Left cardiac atrium (tissue), 4 donors: Measurements from ENCODE around the gene ELOA. TPM values are rescaled to one million over a fixed set of nuclear protein-coding genes. Genes with fewer than 3 reads are reported as not detected.

Experiments
- ATAC-seq, 2 donors: fragments of 200-7000 bp; cut with Tn5 transposase; one replicate each; pipeline ENCODE4 v1.9.1; 2020; ENCODE audit warnings: mild to moderate bottlenecking in 2 of 2, moderate library complexity in 2 of 2
- DNase-seq: peaks from one replicate; pipeline ENCODE4 v3.0.0-alpha.2; 2020
- intact Hi-C, 2 donors: fragments of 100-400 bp; cut with DNase I; formaldehyde crosslinking; loops; one replicate each; pipeline versions ENCODE4 v1.14.1 to v1.15.1; 2022 to 2023
- total RNA-seq, 2 donors: library from RNA; stranded (reverse); fragmentation: NEBNext Ultra II Directional; extraction: Animal tissue kit (Norgen Biotek cat#: 25700); gene quantifications; one replicate each; pipeline ENCODE4 v1.2.1, GENCODE V29; 2021
- donor health status: DM: no; HTN: yes; CAD: no.
- donor health status: DM: no; HTN: yes; CAD: no; lungs with severe emphysema.
- donor health status: DM: yes; HTN: yes; CAD: no.
- donor health status: Dilated cardiomyopathy.

ELOA gene
- total RNA-seq, 2 donors from 2014 or later, result 30.0 to 30.2 TPM

DNA sequence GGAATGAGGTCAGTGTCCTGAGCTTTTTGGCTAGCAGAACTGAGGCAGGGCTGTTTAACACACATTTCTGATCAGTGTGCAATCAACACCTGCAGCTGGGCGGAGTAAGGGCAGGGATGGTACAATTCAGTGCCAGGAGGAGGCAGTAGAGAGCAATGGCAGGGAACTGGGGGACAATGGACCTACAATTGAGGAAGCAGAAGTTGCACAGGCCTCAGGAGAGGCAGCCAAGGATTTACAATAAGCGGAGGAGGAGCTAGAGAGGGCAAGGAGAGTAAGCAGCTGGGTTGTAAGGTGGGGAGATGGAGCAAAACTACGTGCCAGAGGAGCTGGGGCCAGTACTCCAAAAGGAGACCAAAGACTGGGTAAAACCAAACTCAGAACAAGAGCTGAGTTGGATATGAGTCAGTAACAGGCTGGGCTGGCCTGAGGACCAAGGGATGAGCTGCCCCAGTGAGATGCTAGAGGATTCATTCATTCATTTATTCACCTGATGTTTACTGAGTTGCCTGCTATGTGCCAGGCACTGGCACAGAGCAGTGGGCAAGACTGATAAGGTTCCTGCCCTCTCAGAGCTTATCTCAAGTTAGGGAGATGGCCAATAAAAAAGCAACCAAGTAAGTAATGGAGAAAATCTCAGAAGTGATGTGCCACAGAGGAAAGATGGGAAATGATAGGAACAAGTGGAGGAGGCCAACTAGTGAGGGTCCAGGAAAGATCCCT is 67.7 kb downstream of the ELOA start:
- intact Hi-C loops, result no loop called here
- ATAC-seq (peak; percentile 51 to 78), DNase-seq (no peak)

Other genes starting within 250 kb of the ELOA start
- 1 to 10 TPM in 1 of 2 donors, under 1 TPM in 1; 0.18 to 1.3 TPM for gene E2F2, start 212.2 kb upstream of the ELOA start, total RNA-seq
- gene ID3, start 184.0 kb upstream of the ELOA start, total RNA-seq, result 100 to 1,000 TPM; 119 to 172 TPM
- 100 to 1,000 TPM; 639 to 683 TPM for gene RPL11, start 51.7 kb upstream of the ELOA start, total RNA-seq
- gene PITHD1, start 34.9 kb downstream of the ELOA start, total RNA-seq, result 10 to 100 TPM; 34.9 to 39.6 TPM
- gene LYPLA2, start 47.7 kb downstream of the ELOA start, total RNA-seq, result 10 to 100 TPM; 32.3 to 36.4 TPM
- 10 to 100 TPM in 1 of 2 donors, 1 to 10 TPM in 1; 9.7 to 16.0 TPM for gene GALE, start 57.3 kb downstream of the ELOA start, total RNA-seq
- gene HMGCL, start 82.0 kb downstream of the ELOA start, total RNA-seq, result 10 to 100 TPM; 23.1 to 23.4 TPM
- gene FUCA1, start 124.8 kb downstream of the ELOA start, total RNA-seq, result 10 to 100 TPM; 17.0 to 19.9 TPM
- not detected for gene CNR2, start 169.9 kb downstream of the ELOA start, total RNA-seq
- 10 to 100 TPM; 84.2 to 89.2 TPM for gene PNRC2, start 216.4 kb downstream of the ELOA start, total RNA-seq
- 10 to 100 TPM; 49.5 to 59.3 TPM for gene SRSF10, start 236.9 kb downstream of the ELOA start, total RNA-seq